ENCODE results near the gene EVA1C. TPM values are rescaled to one million over a fixed set of nuclear protein-coding genes. Genes with fewer than 3 reads are reported as not detected.

EVA1C gene
- total and polyA plus RNA-seq, 9 of the 15 experiments (the other 6 are each of a cell fraction or from before 2014, with no cell fraction given) = 0.22 TPM; not detected in 8

DNA sequence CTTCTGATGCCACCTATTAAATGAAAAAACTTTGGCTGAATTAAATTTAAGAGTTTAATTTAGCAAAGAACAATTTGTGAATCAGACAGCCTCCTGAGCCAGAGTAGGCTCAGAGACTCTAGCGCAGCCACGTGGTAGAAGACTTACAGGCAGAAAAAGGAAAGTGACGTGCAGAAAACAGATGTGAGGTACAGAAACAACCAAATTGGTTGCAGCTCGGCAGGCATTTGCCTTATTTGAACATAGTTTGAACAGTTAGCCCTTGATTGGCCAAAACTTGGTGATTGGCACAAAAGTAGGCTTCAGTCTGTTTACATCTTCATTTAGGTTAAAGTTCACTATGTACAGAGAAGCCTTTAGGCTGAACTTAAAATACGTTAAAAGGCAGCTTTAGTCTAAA lies 149.9 kb downstream of the EVA1C start (continued):
- TF ChIP-seq HNRNPK (IDR thresholded peaks at IDR 0.05; ENCODE audit: low read depth, low read length, poor library complexity, severe bottlenecking) (no peak), ZNF124 (CRISPR knock-in tag; IDR thresholded peaks at IDR 0.05) (no peak), TBL1XR1 (IDR thresholded peaks at IDR 0.05; ENCODE audit: low read length in 2 of 2) (0 out of 4 replicates have a peak, but pooled peaks of 1 of the 2 experiments have one; percentile 24), ARHGAP35 (IDR thresholded peaks at IDR 0.05; ENCODE audit: partially characterized antibody) (no peak), DDX20 (tag; IDR thresholded peaks at IDR 0.05; ENCODE audit: low read depth) (no peak), MCM5 (IDR thresholded peaks at IDR 0.05; ENCODE audit: low read depth) (no peak), MNT (conservative IDR thresholded peaks at IDR 0.05) (0 out of 4 replicates have a peak, but pooled peaks of 1 of the 2 experiments have one; percentile 40), USF2 (CRISPR knock-in tag; IDR thresholded peaks at IDR 0.05) (0 out of 2 replicates have a peak, but pooled peaks have one; percentile 2), RAD51 (IDR thresholded peaks at IDR 0.05; ENCODE audit: borderline replicate concordance, low read depth) (peak; percentile 14; the same call in 1 of the 2 replicates), PKNOX1 (IDR thresholded peaks at IDR 0.05) (peak; percentile 74), ZEB2 (IDR thresholded peaks at IDR 0.05) (no peak), SIRT6 (IDR thresholded peaks at IDR 0.05; ENCODE audit: low read depth, low read length) (no peak), SIN3B (IDR thresholded peaks at IDR 0.05; ENCODE audit: low read depth) (no peak), ZNF165 (CRISPR knock-in tag; IDR thresholded peaks at IDR 0.05; ENCODE audit: borderline replicate concordance) (no peak), ZNF785 (CRISPR knock-in tag; IDR thresholded peaks at IDR 0.05) (no peak), AFF4 (CRISPR knock-in tag; IDR thresholded peaks at IDR 0.05) (no peak), ZNF212 (CRISPR knock-in tag; IDR thresholded peaks at IDR 0.05) (no peak), WHSC1 (IDR thresholded peaks at IDR 0.05; ENCODE audit: low read length) (no peak), NCOA6 (IDR thresholded peaks at IDR 0.05) (no peak), MXD1 (CRISPR knock-in tag; IDR thresholded peaks at IDR 0.05; ENCODE audit: borderline replicate concordance, poor library complexity, severe bottlenecking) (no peak)
